IMR-90 (cell line): ENCODE data around the gene TMEM269. TPM values are rescaled to one million over a fixed set of nuclear protein-coding genes. Genes with fewer than 3 reads are reported as not detected.

Source experiments
- ATAC-seq: fragments of 200-7000 bp; cut with Tn5 transposase; 2 replicates; pipeline ENCODE4 v1.9.1; 2020; ENCODE audit warnings: low read depth, mild to moderate bottlenecking, moderate library complexity
- BruUV-seq: library from RNA; stranded (reverse); fragments of 400-500 nt; replicated peaks from 2 replicates; lab custom pipeline; 2021; lab: Mats Ljungman, UMichigan
- CTCF ChIA-PET: fragments of 300-600 bp; formaldehyde crosslinking; extraction: SDS; loops from one replicate; lab custom pipeline; 2021; ENCODE audit warnings: antibody characterized with exemption; lab: Yijun Ruan, JAX
- POLR2A ChIA-PET: fragments of 300-600 bp; sonication (Branson Sonifier 250); formaldehyde crosslinking; loops from one replicate; lab custom pipeline; 2022; ENCODE audit warnings: antibody characterized with exemption; ENCODE audit not compliant: unreplicated experiment; lab: Charles Lee
- DNase-seq: peaks from one replicate; pipeline ENCODE4 v3.0.0; 2013
- H2AFZ ChIP-seq: replicated peaks from 2 replicates; pipeline ENCODE3; 2013; ENCODE audit warnings: low read length, mild to moderate bottlenecking; ENCODE audit not compliant: poor library complexity
- H2AK5ac ChIP-seq: 2 replicates; pipeline ENCODE4 v1.6.1; 2013; ENCODE audit warnings: low read depth, low read length, inconsistent platforms
- H2AK9ac ChIP-seq: replicated peaks from 2 replicates; pipeline ENCODE3; 2013; ENCODE audit warnings: mild to moderate bottlenecking, low read depth, low read length, moderate library complexity; ENCODE audit not compliant: poor library complexity
- H2BK120ac ChIP-seq: 2 replicates; pipeline ENCODE4 v1.6.1; 2013; ENCODE audit warnings: low read depth, low read length, inconsistent platforms
- H2BK15ac ChIP-seq: 3 replicates; pipeline ENCODE4 v1.6.1; 2013; ENCODE audit warnings: low read depth, low read length, inconsistent platforms
- H2BK20ac ChIP-seq: 2 replicates; pipeline ENCODE4 v1.6.1; 2013; ENCODE audit warnings: low read depth, mild to moderate bottlenecking, inconsistent platforms, low read length, moderate library complexity
- H2BK5ac ChIP-seq: 2 replicates; pipeline ENCODE4 v1.6.1; 2013; ENCODE audit warnings: mild to moderate bottlenecking, low read depth, low read length, inconsistent platforms; ENCODE audit not compliant: poor library complexity, severe bottlenecking
- H3K14ac ChIP-seq: replicated peaks from 2 replicates; pipeline ENCODE4 v1.6.1; 2013; ENCODE audit warnings: low read depth, low read length, inconsistent platforms
- H3K18ac ChIP-seq: 2 replicates; pipeline ENCODE4 v1.6.1; 2013; ENCODE audit warnings: low read depth, low read length, control low read depth
- H3K23ac ChIP-seq: 2 replicates; pipeline ENCODE4 v1.6.1; 2013; ENCODE audit warnings: low read depth, low read length, inconsistent platforms
- H3K27ac ChIP-seq: 2 replicates; pipeline ENCODE4 v1.5.1; 2013; ENCODE audit warnings: mild to moderate bottlenecking, control low read depth, low read length; ENCODE audit not compliant: insufficient read depth
- H3K27me3 ChIP-seq: 2 replicates; pipeline ENCODE4 v1.6.1; 2013; ENCODE audit warnings: low read length; ENCODE audit not compliant: control insufficient read depth, insufficient read depth
- H3K36me3 ChIP-seq: 2 replicates; pipeline ENCODE4 v1.6.1; 2013; ENCODE audit warnings: low read length, mixed read lengths; ENCODE audit not compliant: control insufficient read depth, insufficient read depth
- H3K4ac ChIP-seq: 2 replicates; pipeline ENCODE4 v1.6.1; 2013; ENCODE audit warnings: low read depth, low read length, inconsistent platforms
- H3K4me1 ChIP-seq: 2 replicates; pipeline ENCODE4 v1.6.1; 2013; ENCODE audit warnings: low read length, mixed read lengths; ENCODE audit not compliant: control insufficient read depth, insufficient read depth
- H3K4me2 ChIP-seq: 2 replicates; pipeline ENCODE4 v1.6.1; 2013; ENCODE audit warnings: low read depth, mild to moderate bottlenecking, control low read depth, low read length, moderate library complexity
- H3K4me3 ChIP-seq: 2 replicates; pipeline ENCODE4 v1.5.1; 2013; ENCODE audit warnings: low read depth, mild to moderate bottlenecking, control low read depth, low read length, moderate library complexity; ENCODE audit not compliant: insufficient read depth
- H3K56ac ChIP-seq: 2 replicates; pipeline ENCODE4 v1.6.1; 2013; ENCODE audit warnings: low read length, inconsistent platforms; ENCODE audit not compliant: insufficient read depth; ENCODE audit errors: extremely low read depth
- H3K79me1 ChIP-seq, 2 experiments: 2 replicates each; pipeline ENCODE4 v1.6.1; 2013; ENCODE audit warnings: low read length in 2 of 2, inconsistent platforms in 1 of 2, low read depth in 1 of 2
- H3K9ac ChIP-seq: 2 replicates; pipeline ENCODE4 v1.6.1; 2013; ENCODE audit warnings: low read depth, low read length, control low read depth
- H3K9me1 ChIP-seq: 2 replicates; pipeline ENCODE4 v1.6.1; 2013; ENCODE audit warnings: low read length, inconsistent platforms; ENCODE audit not compliant: insufficient read depth
- H3K9me3 ChIP-seq: 2 replicates; pipeline ENCODE4 v1.6.1; 2013; ENCODE audit warnings: low read length; ENCODE audit not compliant: control insufficient read depth, insufficient read depth
- H4K20me1 ChIP-seq: 2 replicates; pipeline ENCODE4 v1.6.1; 2013; ENCODE audit warnings: low read length, inconsistent platforms; ENCODE audit not compliant: insufficient read depth
- H4K5ac ChIP-seq: 2 replicates; pipeline ENCODE4 v1.6.1; 2013; ENCODE audit warnings: mild to moderate bottlenecking, low read depth, low read length, control low read depth
- H4K8ac ChIP-seq, 2 experiments: 2 replicates each; pipeline ENCODE4 v1.6.1; 2013; ENCODE audit warnings: low read depth in 2 of 2, low read length in 2 of 2, control low read depth in 1 of 2, inconsistent platforms in 1 of 2
- H4K91ac ChIP-seq: 2 replicates; pipeline ENCODE4 v1.6.1; 2013; ENCODE audit warnings: low read depth, low read length, inconsistent platforms; ENCODE audit not compliant: insufficient read depth
- CTCF ChIP-seq: conservative IDR thresholded peaks from 2 replicates; pipeline ENCODE4 v1.5.1; 2012; ENCODE audit warnings: mild to moderate bottlenecking, low read depth, low read length, improper control_type of control experiment
- ELK1 ChIP-seq: fragments of 150-350 bp; IDR thresholded peaks from 2 replicates; pipeline ENCODE4 v1.6.1; 2016; ENCODE audit warnings: low read depth, mild to moderate bottlenecking, low read length, moderate library complexity, borderline replicate concordance
- MAFK ChIP-seq: IDR thresholded peaks from 2 replicates; pipeline ENCODE4 v1.6.1; 2012; ENCODE audit warnings: low read depth, low read length, improper control_type of control experiment
- RAD21 ChIP-seq: IDR thresholded peaks from 2 replicates; pipeline ENCODE4 v1.6.1; 2012; ENCODE audit warnings: low read length, improper control_type of control experiment
- SMC3 ChIP-seq: fragments of 150-350 bp; IDR thresholded peaks from 2 replicates; pipeline ENCODE4 v1.6.1; 2016; ENCODE audit warnings: low read depth, mild to moderate bottlenecking, antibody characterized with exemption, low read length, moderate library complexity
- dilution Hi-C: fragments of 300-500 bp; cut with HindIII; formaldehyde crosslinking; loops from one replicate; pipeline ENCODE4 v1.14.3; 2018; ENCODE audit warnings: low sequenced_read_pairs; ENCODE audit not compliant: unreplicated experiment
- in situ Hi-C: fragments of 300-500 bp; cut with MboI; formaldehyde crosslinking; loops from 3 replicates; pipeline ENCODE4 v1.14.3; 2019; ENCODE audit warnings: low sequenced_read_pairs, inconsistent platforms, mixed read lengths
- intact Hi-C: fragments of 100-400 bp; cut with micrococcal nuclease; formaldehyde crosslinking; loops from 2 replicates; pipeline ENCODE4 v1.10.0; 2022
- polyA plus RNA-seq, 3 experiments: library from polyadenylated mRNA; depleted of rRNA; stranded (reverse); fragments of >200 nt; gene quantifications; 2 replicates each; pipeline ENCODE4 v1.2.3, GENCODE V29; 2012; ENCODE audit warnings: low replicate concordance in 1 of 3
- total RNA-seq: library from RNA; depleted of rRNA; stranded (reverse); fragments of >200 nt; gene quantifications from 2 replicates; pipeline ENCODE4 v1.2.3, GENCODE V29; 2012

TMEM269 gene
- total and polyA plus RNA-seq, 2 of the 4 experiments (the other 2 are of a cell fraction): not detected

GRCh38 chr1:42777852-42778251, 6.9 kb upstream of the TMEM269 start:
- in situ Hi-C loops: loop anchor here (5.0 kb wide), 1 partner anchor 294 kb away; no protein-coding TSS in a partner anchor

More at GRCh38 chr1:42777852-42778251, 6.9 kb upstream of the TMEM269 start:
- POLR2A ChIA-PET: interaction anchor here (0.5 kb wide), 1 partner anchor 10 kb away, joined by 3 read pairs; no protein-coding TSS in a partner anchor
- BruUV-seq: no TSS peak
- H3K23ac ChIP-seq: no peak overlapping the region
- H3K14ac ChIP-seq: no peak overlapping the region
- no peak overlapping the region for H3K4me2 ChIP-seq
- no peak overlapping the region for H4K5ac ChIP-seq
- H2BK120ac ChIP-seq: no peak overlapping the region
- H3K27me3 ChIP-seq: no peaks in the 10 kb centered on the region
- H3K9ac ChIP-seq: no peak overlapping the region
- no peak overlapping the region for H3K27ac ChIP-seq
- H3K18ac ChIP-seq: no peak overlapping the region
- H2AK9ac ChIP-seq: no peak overlapping the region
- H3K4me1 ChIP-seq: no peaks in the 10 kb centered on the region
- ATAC-seq (peak; percentile 95), DNase-seq (peak; percentile 46)
- H3K9me1 ChIP-seq: peaks cover 7% of the 10 kb centered on the region; the same call in 1 of the 2 replicates
- no peak overlapping the region for H3K56ac ChIP-seq
- CTCF ChIA-PET: interaction anchor here (0.6 to 3.2 kb wide), 6 partner anchors 12 to 443 kb away, joined by 3 to 13 read pairs (median 3); no protein-coding TSS in a partner anchor
- no peak overlapping the region for H2BK15ac ChIP-seq
- peaks cover 9 to 22% of the 10 kb centered on the region in 2 experiments; a peak in 3 of 4 replicates for H3K79me1 ChIP-seq
- no peak overlapping the region for H4K91ac ChIP-seq
- H4K8ac ChIP-seq: no peak overlapping the region
- H3K4me3 ChIP-seq: no peak overlapping the region
- H2BK5ac ChIP-seq: no peak overlapping the region
- dilution Hi-C loops (no loop called here), intact Hi-C loops (loop anchor here (1.0 to 2.0 kb wide), 2 partner anchors 131 to 295 kb away; no protein-coding TSS in a partner anchor)
- no peak overlapping the region for H2AK5ac ChIP-seq
- H3K9me3 ChIP-seq: no peaks in the 10 kb centered on the region
- no peak overlapping the region for H2AFZ ChIP-seq
- no peak overlapping the region for H3K4ac ChIP-seq
- TF ChIP-seq RAD21: peak; percentile 86
- TF ChIP-seq SMC3: peak; percentile 81
- no peak for TF ChIP-seq ELK1
- TF ChIP-seq MAFK: no peak
- peak; percentile 71 for TF ChIP-seq CTCF
- peaks cover 23% of the 10 kb centered on the region for H3K36me3 ChIP-seq
- H2BK20ac ChIP-seq: no peak overlapping the region
- no peaks in the 10 kb centered on the region; the same call in 1 of the 2 replicates for H4K20me1 ChIP-seq
